Brain microvascular endothelial cell (primary cell): ENCODE measurements around the gene ANAPC5.
A peak's percentile ranks its signal among the peaks of the same experiment; 100 is the strongest.

Experiments used
- DNase-seq: peaks from one replicate; pipeline ENCODE4 v3.0.0-alpha.2; 2020
- H3K27ac ChIP-seq: fragments of 250-450 bp; sonication (Bioruptor Pico); 2 replicates; pipeline ENCODE4 v1.5.1; 2020; ENCODE audit warnings: mild to moderate bottlenecking, moderate library complexity
- H3K27me3 ChIP-seq: fragments of 250-450 bp; sonication (Bioruptor Pico); replicated peaks from 2 replicates; pipeline ENCODE4 v1.5.1; 2020; ENCODE audit warnings: mild to moderate bottlenecking
- H3K36me3 ChIP-seq: fragments of 250-450 bp; sonication (Bioruptor Pico); replicated peaks from 2 replicates; pipeline ENCODE4 v1.5.1; 2020; ENCODE audit warnings: mild to moderate bottlenecking
- H3K4me3 ChIP-seq: 2 replicates; pipeline ENCODE4 v1.5.1; 2011; ENCODE audit warnings: low read depth, mild to moderate bottlenecking, control low read depth, low read length, moderate library complexity
- in situ Hi-C: cut with HindIII; loops from 2 replicates; pipeline ENCODE4 v1.10.0; 2017; ENCODE audit warnings: low sequenced_read_pairs, low pct_ligation_motif_present
- TF ChIP-seq, protein P1 (sequence below): IDR thresholded peaks from 2 replicates; pipeline ENCODE4 v1.5.1; 2011; ENCODE audit warnings: low read depth, mild to moderate bottlenecking, moderate library complexity, low read length, control low read depth, inconsistent platforms; ENCODE audit errors: missing control alignments

The ANAPC5 gene

DNA sequence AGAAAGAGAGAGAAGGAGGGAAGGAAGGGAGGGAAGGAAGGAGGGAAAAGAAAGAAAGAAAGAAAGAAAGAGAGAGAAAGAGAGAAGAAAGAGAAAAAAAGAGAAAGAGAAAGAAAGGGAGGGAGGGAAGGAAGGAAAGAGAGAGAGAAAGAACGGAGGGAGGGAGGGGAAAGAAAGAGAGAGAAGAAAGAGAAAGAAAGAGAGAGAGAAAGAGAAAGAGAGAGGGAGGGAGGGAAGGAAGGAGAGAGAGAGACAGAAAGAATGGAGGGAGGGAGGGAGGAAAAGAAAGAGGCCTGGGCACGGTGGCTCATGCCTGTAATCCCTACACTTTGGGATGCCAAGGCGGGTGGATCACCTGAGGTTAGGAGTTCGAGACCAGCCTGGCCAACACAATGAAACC, 5.1 kb upstream of the ANAPC5 start:
- in situ Hi-C loops = no loop called here
- Histone ChIP-seq H3K27ac (no peak overlapping the region), H3K36me3 (no peaks in the 10 kb centered on the region), H3K27me3 (no peaks in the 10 kb centered on the region), H3K4me3 (no peak overlapping the region)
- DNase-seq = no peak
- TF ChIP-seq, protein P1, sequence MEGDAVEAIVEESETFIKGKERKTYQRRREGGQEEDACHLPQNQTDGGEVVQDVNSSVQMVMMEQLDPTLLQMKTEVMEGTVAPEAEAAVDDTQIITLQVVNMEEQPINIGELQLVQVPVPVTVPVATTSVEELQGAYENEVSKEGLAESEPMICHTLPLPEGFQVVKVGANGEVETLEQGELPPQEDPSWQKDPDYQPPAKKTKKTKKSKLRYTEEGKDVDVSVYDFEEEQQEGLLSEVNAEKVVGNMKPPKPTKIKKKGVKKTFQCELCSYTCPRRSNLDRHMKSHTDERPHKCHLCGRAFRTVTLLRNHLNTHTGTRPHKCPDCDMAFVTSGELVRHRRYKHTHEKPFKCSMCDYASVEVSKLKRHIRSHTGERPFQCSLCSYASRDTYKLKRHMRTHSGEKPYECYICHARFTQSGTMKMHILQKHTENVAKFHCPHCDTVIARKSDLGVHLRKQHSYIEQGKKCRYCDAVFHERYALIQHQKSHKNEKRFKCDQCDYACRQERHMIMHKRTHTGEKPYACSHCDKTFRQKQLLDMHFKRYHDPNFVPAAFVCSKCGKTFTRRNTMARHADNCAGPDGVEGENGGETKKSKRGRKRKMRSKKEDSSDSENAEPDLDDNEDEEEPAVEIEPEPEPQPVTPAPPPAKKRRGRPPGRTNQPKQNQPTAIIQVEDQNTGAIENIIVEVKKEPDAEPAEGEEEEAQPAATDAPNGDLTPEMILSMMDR = no peak

DNA sequence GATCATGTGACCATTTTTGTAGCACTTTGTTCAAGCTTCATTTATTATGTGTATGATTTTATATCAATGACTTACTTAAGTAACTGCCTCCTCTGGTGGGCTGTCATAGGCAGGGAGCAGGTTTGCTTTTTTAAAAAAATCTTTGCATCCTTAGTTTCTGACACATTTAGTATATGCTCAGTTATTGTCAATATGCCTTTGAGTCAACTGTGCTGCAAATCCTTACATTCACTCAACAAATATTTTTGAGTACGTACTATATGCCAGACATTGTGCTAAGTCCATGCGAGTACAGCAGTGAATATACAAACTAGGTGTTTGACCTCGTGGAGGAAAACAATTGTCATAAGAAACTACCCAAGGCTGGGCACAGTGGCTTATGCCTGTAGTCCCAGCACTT, 4.4 kb upstream of the ANAPC5 start:
- in situ Hi-C loops = no loop called here
- Histone ChIP-seq H3K27ac (no peak overlapping the region), H3K4me3 (no peak overlapping the region), H3K36me3 (no peaks in the 10 kb centered on the region), H3K27me3 (no peaks in the 10 kb centered on the region)
- no peak for DNase-seq
- TF ChIP-seq, protein P1 = no peak

DNA sequence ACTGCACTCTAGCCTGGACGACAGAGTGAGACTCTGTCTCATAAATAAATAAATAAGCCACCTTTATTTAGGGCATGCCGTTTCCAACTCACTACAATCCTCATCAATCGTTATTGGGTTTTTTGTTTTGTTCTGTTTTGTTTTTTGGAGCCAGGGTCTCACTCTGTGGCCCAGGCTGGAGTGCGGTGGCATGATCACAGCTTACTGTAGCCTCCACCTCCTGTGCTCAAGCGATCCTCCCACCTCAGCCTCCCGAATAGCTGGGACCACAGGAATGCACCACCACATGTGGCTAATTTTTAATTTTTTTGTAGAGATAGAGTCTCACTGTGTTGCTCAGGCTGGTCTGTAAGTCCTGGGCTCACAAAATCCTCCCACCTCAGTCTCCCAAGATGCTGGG, 3.6 kb upstream of the ANAPC5 start:
- H3K36me3 ChIP-seq = no peaks in the 10 kb centered on the region
- no peaks in the 10 kb centered on the region for H3K27me3 ChIP-seq
- in situ Hi-C loops = no loop called here
- TF ChIP-seq, protein P1 = no peak
- no peak overlapping the region for H3K4me3 ChIP-seq
- H3K27ac ChIP-seq = no peak overlapping the region
- DNase-seq = no peak

DNA sequence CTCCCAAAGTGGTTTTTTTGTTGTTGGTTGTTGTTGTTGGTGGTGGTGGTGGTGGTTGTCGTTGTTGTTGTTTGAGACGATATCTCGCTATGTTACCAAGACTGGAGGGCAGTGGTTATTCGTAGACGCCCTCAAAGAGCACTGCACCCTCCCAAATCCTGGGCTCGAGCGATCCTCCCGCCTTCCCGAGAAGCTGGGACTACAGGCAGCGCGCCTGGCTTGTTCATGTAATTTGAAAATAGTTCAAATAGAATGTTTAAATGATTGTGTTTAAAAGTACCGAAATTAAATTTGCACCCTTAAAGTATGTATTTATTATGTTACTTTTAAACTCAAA, 439 bp upstream of the ANAPC5 start:
- TF ChIP-seq, protein P1 = no peak
- Histone ChIP-seq H3K27me3 (no peaks in the 10 kb centered on the region), H3K27ac (peak overlapping the region; percentile 90), H3K4me3 (peak overlapping the region; percentile 97), H3K36me3 (no peaks in the 10 kb centered on the region)
- no peak for DNase-seq
- in situ Hi-C loops = no loop called here

DNA sequence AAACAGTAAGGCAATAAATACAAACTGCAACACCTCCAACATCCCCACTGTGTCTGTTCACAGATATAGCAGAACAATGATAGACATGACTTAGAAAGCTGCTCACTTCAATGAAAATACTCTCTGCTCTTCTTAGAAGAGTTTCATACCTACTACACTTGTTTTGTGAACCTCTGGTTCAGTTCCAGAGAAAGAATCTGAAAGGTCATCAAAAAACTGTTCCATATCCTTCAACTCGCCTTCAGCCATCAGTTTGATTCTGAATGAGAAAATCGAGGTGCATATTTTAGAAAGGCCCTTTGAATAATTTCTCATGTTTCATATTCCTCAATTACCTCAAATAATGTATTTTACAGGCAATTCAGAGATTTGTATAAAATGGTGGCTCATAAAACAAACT, 5.5 kb downstream of the ANAPC5 start:
- H3K4me3 ChIP-seq = no peak overlapping the region
- peaks cover 42% of the 10 kb centered on the region for H3K36me3 ChIP-seq
- H3K27ac ChIP-seq = no peak overlapping the region
- in situ Hi-C loops = no loop called here
- H3K27me3 ChIP-seq = no peaks in the 10 kb centered on the region
- DNase-seq = no peak
- TF ChIP-seq, protein P1 = no peak

DNA sequence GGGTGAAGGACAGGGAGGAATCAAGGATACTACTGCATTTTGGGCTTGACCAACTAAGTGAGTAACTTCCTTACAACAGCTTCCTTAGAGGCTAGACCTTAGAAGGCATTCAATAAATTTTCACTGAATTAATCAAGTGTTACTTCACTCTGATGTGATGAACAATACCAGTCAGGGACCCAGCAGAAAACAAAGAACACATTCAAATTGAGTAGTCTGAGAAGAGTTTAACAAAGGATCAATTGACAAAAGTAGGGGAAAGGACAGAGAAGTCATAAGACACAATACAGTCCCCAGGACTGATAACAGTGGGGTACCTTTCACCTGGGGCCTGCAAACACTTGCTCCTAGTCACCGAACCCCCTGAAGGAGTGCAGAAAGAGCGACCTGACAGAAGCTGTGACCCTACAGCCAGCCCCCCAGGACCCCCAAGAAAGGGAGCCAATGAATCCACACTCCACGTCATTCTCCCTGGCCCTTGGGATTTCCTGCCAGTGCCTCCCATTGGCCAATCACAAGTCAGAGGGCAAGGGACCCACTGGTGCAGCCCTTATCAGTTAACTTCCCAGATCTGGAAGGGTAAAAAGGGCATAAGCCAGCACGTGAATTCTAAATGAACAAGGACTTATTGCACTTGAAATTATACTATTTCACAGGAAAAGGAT, 6.9 kb downstream of the ANAPC5 start:
- no peak overlapping the region for H3K27ac ChIP-seq
- TF ChIP-seq, protein P1 = no peak
- no peak overlapping the region for H3K4me3 ChIP-seq
- DNase-seq = no peak
- no peaks in the 10 kb centered on the region for H3K27me3 ChIP-seq
- peaks cover 52% of the 10 kb centered on the region for H3K36me3 ChIP-seq
- in situ Hi-C loops = no loop called here
